ENCODE data around the gene ALOX5. TPM values are rescaled to one million over a fixed set of nuclear protein-coding genes. Genes with fewer than 3 reads are reported as not detected.

Gene ALOX5
- total RNA-seq, 6 donors from 2014 or later, result 113 to 686 (median 280) TPM

- Histone ChIP-seq H3K9me3 (no peaks in the 10 kb centered on the region), H3K27ac (peak overlapping the region; percentile 90 to 96 (median 94)), H3K4me1 (peaks cover 36 to 50% (median 43%) of the 10 kb centered on the region in 4 donors), H3K4me3 (no peak overlapping the region), H3K27me3 (no peaks in the 10 kb centered on the region), H3K36me3 (no peaks in the 10 kb centered on the region)
- WGBS, 2 donors, result 72 to 80% methylated on average over 6 to 7 of the region's 7 CpGs
- ATAC-seq (ENCODE audit: low FRiP score in 2 of 2), result peak in 1 of 2 donors; percentile 4
- no peak for TF ChIP-seq POLR2AphosphoS5 (IDR thresholded peaks at IDR 0.05)
- TF ChIP-seq EP300 (IDR thresholded peaks at IDR 0.05), result no peak
- TF ChIP-seq POLR2A (IDR thresholded peaks at IDR 0.05), result no peak
- TF ChIP-seq, protein P1, sequence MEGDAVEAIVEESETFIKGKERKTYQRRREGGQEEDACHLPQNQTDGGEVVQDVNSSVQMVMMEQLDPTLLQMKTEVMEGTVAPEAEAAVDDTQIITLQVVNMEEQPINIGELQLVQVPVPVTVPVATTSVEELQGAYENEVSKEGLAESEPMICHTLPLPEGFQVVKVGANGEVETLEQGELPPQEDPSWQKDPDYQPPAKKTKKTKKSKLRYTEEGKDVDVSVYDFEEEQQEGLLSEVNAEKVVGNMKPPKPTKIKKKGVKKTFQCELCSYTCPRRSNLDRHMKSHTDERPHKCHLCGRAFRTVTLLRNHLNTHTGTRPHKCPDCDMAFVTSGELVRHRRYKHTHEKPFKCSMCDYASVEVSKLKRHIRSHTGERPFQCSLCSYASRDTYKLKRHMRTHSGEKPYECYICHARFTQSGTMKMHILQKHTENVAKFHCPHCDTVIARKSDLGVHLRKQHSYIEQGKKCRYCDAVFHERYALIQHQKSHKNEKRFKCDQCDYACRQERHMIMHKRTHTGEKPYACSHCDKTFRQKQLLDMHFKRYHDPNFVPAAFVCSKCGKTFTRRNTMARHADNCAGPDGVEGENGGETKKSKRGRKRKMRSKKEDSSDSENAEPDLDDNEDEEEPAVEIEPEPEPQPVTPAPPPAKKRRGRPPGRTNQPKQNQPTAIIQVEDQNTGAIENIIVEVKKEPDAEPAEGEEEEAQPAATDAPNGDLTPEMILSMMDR (IDR thresholded peaks at IDR 0.05), result no peak
- DNase-seq, result peak in 1 of 2 donors; percentile 52
Observed at GRCh38 chr10:45421221-45422097, 47.4 kb downstream of the ALOX5 start.

GRCh38 chr10:45422207-45422865, 48.3 kb downstream of the ALOX5 start:
- TF ChIP-seq POLR2AphosphoS5 (IDR thresholded peaks at IDR 0.05) (no peak), EP300 (IDR thresholded peaks at IDR 0.05) (no peak), POLR2A (IDR thresholded peaks at IDR 0.05) (no peak)
- TF ChIP-seq, protein P1 (IDR thresholded peaks at IDR 0.05), result no peak
- Histone ChIP-seq H3K4me3 (no peak overlapping the region), H3K9me3 (no peaks in the 10 kb centered on the region), H3K27me3 (no peaks in the 10 kb centered on the region), H3K36me3 (no peaks in the 10 kb centered on the region), H3K27ac (peak overlapping the region in 1 of 4 donors; percentile 95), H3K4me1 (peaks cover 36 to 50% (median 43%) of the 10 kb centered on the region in 4 donors)
- 75 to 79% methylated on average over 6 of the region's 6 CpGs for WGBS, 2 donors
- no peak for DNase-seq
- no peak for ATAC-seq (ENCODE audit: low FRiP score in 2 of 2)

DNA sequence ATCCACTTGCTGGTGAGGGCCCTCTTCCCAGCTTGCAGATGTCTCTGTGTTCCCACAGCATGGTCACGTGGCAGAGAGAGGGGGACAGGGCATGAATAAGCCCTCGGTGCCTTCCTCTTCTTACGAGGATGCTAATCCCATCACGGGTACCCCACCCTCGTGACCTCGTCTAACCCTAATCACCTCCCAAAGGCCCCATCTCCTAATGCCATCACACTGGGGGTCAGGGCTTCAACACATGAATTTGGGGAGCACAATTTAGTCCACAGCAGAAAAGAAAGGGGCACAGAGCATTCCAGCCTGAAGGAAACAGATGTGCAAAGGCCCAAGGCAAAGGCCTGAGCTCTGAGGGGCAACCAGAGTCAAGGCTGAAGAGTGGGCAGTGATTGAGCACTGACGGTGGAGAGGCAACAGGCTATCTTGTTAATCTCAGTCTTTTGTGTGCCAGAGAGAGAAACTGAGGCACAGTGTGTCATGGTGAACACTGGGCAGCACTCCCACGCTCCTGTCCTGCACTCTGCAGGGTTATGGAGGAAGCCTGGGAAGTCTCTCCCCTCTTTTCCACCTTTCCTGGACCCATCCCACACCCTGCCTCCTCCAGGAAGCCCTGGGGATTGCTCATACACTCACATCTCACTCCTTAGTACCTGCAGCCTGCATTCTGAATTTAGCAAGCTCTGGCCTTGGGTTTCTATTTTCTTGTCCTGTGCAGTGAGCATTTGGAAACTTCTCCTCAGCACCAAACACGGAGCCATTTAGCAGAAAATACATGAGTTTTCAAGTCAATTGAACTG, 49.0 kb downstream of the ALOX5 start:
- TF ChIP-seq POLR2AphosphoS5 (IDR thresholded peaks at IDR 0.05), result no peak
- TF ChIP-seq, protein P1 (IDR thresholded peaks at IDR 0.05), result no peak
- no peak for TF ChIP-seq EP300 (IDR thresholded peaks at IDR 0.05)
- TF ChIP-seq POLR2A (IDR thresholded peaks at IDR 0.05), result no peak
- no peak for ATAC-seq (ENCODE audit: low FRiP score in 2 of 2)
- Histone ChIP-seq H3K27me3 (no peaks in the 10 kb centered on the region), H3K4me1 (peaks cover 29 to 43% (median 38%) of the 10 kb centered on the region in 4 donors), H3K27ac (no peak overlapping the region), H3K36me3 (no peaks in the 10 kb centered on the region), H3K9me3 (no peaks in the 10 kb centered on the region), H3K4me3 (no peak overlapping the region)
- WGBS, 2 donors, result 88 to 93% methylated on average over 6 to 9 of the region's 9 CpGs
- DNase-seq, result no peak

GRCh38 chr10:45423976-45424499, 50.0 kb downstream of the ALOX5 start:
- no peak for TF ChIP-seq EP300 (IDR thresholded peaks at IDR 0.05)
- TF ChIP-seq, protein P1 (IDR thresholded peaks at IDR 0.05), result no peak
- TF ChIP-seq POLR2A (IDR thresholded peaks at IDR 0.05), result no peak
- no peak for TF ChIP-seq POLR2AphosphoS5 (IDR thresholded peaks at IDR 0.05)

More at GRCh38 chr10:45423976-45424499, 50.0 kb downstream of the ALOX5 start:
- no peak overlapping the region for H3K4me3 ChIP-seq
- peaks cover 21 to 37% (median 29%) of the 10 kb centered on the region in 4 donors for H3K4me1 ChIP-seq
- no peaks in the 10 kb centered on the region for H3K9me3 ChIP-seq
- H3K27ac ChIP-seq, result peak overlapping the region in 2 of 4 donors; percentile 1
- no peak for DNase-seq
- no peaks in the 10 kb centered on the region for H3K27me3 ChIP-seq
- 89 to 93% methylated on average over 7 of the region's 7 CpGs for whole genome bisulfite sequencing, 2 donors
- ATAC-seq (ENCODE audit: low FRiP score in 2 of 2), result no peak
- H3K36me3 ChIP-seq, result peaks cover 0 to 7% (median 2%) of the 10 kb centered on the region in 4 donors

Measured in upper lobe of left lung (tissue), 6 donors.